Islet precursor cell (in vitro differentiated cells): ENCODE results near the gene CDH5.

ENCODE experiments used
- DNase-seq: peaks from one replicate; pipeline ENCODE4 v3.0.0-alpha.2; 2018

CDH5 gene

DNA sequence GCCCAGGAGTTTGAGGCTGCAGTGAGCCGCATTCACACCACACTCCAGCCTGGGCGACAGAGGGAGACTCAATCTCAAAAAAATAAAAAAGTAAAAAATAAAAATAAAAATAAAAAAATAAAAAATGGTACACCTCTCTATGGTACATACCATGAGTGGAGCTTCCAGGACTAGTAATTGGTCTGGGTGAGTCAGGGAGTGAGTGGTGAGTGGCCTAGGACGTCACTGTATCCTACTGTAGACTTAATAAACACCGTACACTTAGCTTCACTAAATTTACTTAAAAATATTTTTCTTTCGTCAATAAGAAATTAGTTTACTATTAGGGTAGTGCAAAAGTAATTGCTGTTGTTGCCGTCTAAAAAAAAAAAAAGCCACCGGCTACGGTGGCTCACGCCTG is 9.0 kb downstream of the CDH5 start:
- no peak for DNase-seq

DNA sequence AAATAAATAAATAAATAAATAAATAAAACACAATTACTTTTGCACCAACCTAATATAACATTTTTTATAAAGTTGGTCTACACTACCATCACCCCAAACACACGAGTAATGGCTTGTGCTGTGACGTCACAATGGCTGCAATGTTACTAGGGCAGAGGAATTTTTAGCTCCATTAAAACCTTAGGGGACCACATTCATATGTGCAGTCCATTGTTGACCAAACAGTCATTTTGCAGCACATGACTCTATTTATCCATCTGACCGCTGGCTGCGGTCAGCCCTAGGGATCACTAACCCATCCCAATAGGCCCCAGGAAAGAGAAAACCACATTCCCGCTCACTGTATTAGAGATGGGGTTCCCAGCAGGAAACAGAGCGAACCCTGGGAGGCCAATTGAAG is 9.6 kb downstream of the CDH5 start:
- DNase-seq, result no peak

DNA sequence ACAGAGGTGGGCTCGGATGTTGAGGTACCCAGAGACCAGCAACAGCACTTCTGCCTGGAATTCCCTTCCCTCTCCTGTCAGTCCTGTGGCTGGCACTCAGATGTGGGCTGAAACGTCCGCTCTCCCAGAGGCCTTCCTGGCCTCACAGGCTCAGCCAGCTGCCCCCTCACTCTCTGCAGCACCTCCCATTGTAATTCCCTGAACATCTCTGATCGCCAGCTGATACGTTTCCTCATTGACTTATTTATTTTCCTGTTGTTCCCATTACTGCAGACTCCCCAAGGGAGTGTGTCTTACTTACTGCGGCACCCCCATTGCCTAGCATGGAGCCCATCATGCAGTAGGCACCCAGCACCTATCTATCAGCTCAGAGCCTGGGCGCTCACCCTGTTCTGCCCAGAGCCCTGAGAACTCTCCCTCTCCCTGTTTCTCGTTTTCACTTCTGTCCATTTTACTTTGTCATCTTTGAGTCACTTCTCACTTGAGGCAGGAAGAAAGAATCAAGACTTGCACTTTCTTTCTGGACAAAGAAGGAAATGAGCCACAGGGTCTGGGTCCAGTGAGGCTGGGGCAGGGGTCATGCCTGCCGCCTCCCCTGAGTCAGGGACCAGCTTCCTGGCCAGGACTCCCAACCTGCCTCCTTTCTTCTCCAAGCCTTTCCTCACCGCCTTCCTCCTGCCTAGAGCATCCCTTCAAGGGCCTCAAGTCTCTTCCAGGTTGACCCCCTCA is 10.2 kb downstream of the CDH5 start:
- no peak for DNase-seq

DNA sequence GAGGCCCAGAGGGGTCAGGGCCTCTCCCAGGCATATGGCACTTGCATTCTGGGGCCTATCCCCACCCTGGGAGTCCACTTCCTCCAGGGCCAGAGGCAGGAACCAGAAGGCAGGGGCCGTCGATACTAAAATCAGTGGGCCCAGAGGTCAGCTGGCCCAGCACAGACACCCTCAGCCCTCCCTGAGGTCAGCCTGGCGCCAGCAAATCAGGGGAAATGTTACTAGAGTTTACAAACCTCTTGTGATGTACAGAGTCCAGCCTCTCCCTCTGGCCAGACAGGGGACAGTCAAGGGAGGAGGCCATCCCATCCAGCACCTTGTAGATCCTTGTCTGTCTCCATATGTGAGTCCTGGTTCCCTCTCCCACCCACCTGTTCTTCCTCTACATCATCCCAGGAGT is 10.8 kb downstream of the CDH5 start:
- no peak for DNase-seq

DNA sequence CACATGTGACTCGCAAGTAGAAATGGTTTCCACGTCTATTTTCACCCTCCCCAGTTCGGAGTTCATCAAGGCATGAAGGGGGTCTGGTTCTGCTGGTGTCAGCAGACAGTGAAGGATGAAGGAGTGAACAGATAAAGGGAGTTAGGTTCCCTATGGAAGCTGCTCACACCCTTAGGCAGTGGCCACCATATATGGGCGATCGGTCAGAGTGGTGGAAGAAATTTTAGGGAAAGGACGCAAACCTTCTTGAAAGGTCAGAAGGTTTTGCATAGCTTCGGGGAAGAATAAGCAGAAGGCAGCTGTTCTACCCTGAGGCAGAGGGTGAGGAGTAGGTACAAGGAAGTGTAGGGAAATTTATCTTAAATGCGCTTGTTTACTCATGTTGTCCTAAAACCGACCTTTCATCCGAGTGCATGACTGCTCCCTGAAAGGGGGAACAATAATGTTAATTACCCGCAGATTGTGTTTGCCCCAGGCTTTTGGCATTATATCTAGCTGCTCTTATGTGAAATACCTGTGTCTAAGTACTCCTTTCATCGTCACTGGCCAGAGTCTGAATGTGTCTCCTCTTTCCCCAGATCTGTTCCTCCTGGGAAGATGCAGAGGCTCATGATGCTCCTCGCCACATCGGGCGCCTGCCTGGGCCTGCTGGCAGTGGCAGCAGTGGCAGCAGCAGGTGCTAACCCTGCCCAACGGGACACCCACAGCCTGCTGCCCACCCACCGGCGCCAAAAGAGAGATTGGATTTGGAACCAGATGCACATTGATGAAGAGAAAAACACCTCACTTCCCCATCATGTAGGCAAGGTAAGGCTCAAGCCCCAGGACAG is 12.5 kb downstream of the CDH5 start:
- peak; percentile 80 for DNase-seq

DNA sequence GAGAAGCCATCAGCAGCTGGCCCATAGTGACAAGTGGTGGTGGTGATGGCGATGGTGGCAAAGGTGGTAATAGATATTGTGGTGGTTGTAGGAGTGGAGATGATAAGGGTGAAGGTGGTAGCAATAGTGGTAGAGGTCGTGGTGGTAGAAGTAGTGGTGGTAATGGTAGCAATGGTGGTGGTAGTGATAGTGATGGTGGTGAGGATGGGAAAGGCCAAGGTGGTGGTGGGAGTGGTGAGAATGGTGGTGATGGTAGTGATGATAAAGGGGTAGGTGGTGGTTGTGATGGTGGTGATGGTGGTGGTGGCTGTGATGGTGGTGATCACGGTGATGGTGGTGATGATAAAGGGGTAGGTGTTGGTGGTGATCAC is 13.1 kb downstream of the CDH5 start:
- no peak for DNase-seq

DNA sequence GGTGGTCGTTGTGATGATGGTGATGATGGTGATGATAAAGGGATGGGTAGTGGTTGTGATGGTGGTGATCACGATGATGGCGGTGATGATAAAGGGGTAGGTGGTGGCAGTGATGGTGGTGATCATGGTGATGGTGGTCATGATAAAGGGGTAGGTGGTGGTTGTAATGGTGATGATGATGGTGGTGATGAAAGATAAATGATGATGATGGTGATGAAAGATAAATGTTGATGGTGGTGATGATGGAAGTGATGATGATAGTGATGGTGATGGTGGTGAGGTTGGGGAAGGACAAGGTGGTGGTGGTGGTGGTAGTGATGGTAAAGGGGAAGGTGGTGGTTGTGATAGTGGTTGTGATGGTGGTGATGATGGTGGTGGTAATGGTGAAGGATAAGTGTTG is 13.9 kb downstream of the CDH5 start:
- DNase-seq, result no peak

DNA sequence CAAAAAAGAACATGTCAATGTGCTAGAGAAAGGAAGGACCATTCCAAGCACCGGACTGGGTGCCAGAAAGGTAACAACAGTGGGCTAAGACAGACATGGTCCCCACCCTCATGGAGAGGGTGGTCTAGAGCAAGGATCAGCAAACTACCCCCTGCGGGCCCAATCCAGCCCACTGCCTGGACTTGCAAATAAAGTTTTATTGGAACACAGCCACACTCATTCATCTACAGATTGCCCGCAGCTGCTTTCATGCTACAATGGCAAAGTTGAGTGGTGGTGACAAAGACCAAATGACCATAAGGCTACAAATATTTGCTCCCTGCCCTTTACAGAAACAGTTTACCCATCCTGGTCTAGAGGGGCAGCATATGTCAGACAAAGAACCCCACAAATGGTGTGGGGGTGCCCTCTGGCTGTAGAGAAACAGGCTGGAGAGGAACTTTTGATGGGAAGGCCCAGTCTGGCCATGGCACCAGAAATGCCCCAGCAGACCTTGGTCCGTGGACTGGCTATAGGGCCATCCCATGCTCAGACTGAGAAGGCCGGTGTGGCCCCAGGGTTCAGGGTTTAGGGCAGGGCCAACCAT is 15.2 kb downstream of the CDH5 start:
- DNase-seq, result no peak

DNA sequence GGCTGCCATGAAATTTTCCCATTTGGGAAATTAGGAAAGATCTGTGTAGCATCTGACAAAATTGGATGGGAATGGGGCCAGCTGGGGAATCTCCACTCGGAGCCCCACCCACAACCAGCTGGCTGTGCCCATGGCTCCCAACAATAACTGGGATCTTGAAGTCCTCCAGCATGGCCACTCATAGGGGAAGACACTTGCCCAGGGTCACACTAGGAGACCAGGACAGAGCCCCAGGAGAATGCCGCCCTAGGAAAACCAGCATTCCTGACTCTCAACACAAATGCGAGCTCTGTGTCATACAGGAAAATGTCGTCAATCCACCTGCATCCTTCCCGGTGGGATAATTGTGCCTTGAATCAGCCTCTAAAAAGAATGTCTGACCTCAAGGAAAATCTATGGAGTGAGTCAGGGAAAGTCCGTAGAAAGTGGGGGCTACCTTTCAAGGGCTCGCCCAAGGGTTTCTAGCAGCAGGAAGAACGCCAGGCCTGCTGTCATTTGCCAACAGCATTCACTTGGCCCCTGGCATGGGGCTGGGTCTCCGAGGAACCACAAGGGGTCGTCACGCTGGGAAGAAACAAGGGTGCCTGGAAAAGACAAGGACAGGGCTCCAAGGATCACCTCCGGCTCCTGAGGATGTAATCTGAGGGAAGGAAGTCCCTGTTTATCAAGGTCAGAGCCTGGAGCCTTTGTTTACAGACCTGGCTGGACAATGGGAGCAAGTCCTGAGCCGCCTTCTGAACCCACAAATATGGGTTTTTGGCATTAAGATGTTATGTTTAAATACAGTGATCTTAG is 15.9 kb downstream of the CDH5 start:
- peak; percentile 97 for DNase-seq

DNA sequence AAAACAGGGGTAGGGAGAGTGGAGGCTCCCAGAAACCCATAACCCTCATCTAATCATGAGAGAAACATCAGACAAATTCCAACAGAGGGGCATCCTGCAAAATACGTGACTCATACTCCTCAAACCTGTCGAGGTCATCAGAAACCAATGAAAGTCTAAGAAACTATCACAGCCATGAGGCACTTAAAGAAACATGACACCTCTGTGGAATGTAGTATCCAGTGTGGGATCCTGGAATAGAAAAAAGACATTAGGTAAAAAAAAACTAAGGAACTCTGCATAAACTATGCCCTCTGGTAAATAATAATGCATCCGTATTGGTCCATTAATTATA is 16.4 kb downstream of the CDH5 start:
- DNase-seq, result peak; percentile 82

DNA sequence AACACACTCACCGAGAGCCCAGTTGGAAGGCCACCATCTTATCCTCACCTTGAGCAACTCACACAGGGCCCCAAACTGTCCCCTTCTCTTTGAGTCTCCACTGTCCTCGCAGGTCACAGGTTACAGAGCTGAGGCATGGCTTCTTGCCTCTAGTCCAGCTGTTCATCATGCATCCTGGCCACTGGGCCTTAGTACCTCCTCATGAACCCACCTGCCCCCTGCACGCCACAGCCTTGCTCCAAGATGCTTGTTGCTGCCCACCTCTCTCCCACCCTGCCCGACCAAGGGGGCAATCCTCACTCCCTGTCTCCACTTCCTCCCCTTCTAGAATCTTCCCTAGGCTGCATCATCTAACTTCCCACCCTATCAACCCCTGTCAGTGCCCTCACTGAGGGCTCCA is 17.1 kb downstream of the CDH5 start:
- DNase-seq, result no peak

DNA sequence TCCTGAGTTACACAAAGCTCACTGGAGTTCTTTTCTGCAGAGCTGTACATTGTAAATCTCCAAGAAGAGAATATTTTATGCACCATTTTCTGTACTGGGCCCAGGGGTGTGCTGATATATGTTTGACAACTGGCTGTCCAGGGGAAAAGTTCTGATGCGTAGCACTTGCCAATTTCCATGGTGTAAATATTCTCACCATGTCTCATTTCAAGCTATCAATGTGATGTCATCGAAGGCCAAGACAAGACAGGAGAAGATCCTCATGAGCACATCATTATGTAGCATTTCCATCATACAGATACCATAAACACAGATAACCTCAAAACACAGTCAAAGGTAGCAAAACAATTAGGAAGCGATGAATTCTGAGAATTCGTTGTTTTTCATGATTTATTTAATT is 18.9 kb downstream of the CDH5 start:
- DNase-seq, result peak; percentile 6

DNA sequence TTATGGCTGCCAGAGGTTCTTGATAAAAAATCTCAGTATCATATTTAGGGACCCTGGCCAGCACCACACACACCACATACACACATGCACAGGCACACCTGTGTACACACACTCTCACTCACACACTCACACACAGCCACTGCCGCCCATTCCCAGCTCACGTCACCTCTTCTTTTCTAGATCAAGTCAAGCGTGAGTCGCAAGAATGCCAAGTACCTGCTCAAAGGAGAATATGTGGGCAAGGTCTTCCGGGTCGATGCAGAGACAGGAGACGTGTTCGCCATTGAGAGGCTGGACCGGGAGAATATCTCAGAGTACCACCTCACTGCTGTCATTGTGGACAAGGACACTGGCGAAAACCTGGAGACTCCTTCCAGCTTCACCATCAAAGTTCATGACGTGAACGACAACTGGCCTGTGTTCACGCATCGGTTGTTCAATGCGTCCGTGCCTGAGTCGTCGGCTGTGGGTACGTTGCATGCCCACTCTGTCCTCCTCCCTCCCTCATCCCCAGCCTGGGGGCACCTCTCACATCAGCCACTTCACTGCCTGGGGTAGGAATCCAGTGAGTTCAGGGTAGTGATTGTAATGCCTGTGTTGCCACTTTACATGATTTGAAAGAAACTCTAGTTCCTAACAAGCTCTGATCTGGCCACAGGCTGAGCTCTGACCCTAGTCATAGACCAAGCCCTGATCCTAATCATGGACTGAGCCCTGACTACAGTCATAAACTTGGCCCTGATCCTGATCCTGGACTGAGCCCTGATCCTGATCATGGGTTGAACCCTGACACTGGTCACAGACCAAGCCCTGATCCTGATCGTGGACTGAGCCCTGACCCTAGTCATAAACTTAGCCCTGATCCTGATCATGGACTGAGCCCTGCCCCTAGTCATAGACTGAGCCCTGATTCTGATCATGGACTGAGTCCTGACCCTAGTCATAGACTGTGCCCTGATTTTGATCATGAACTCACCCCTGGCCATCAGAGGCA is 20.4 kb downstream of the CDH5 start:
- peak; percentile 45 for DNase-seq

DNA sequence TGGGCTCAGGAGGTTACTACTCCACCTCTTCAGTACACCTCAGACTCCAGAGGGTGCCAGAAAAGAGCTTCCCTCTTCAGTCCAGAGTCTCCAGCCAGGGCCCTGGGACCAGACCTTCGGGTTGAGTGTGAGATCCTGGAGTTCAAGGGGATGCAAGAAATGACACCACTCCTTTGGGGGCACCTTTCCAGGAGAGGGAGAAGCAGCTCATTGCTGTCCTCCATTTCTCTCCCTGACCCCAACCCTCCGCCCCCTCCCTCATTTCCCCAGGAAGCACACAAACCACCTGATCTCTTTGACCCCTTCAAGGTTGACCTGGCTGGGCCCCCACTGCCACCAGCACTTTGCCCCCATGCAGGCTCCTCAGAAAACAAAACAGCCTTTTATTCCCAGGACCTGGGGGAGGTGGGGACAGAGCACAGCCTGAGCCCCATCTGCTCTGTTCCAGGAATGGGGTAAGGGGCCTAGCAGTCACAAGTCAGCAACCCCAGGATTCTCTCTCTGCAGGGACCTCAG is 21.4 kb downstream of the CDH5 start:
- peak; percentile 40 for DNase-seq

DNA sequence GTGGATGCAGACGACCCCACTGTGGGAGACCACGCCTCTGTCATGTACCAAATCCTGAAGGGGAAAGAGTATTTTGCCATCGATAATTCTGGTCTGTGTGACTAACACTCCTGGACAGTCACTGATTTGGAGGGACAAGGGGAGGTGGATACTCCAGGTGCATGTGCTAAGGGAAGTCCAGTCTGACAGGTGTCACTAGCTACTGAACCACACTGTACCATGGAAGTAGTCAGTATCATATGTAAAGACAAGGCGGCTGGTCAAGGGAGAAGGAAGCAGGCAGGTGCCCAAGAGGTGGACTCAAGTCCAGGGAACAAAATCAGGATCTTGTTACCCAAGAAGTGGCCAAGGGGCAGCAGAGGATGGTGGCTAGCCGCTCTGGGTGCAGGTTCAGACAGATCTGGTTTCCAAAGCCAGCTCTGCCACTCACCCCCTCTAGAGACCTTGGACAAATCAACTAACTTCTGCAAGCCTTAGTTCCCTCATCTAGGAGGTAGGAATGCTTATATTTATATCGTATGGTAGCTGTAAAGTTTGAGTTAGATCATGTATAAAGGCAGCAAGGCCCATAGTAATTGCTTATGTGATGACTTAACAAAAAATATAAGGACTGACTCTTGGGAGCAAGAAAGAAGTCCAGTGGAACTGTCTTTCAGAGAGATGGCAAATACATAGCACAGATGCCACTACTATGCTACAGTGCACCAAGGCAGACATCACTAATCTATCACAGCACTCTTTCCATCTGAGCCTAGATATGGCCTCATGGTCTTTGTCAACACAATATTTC is 22.1 kb downstream of the CDH5 start:
- DNase-seq, result peak; percentile 43

DNA sequence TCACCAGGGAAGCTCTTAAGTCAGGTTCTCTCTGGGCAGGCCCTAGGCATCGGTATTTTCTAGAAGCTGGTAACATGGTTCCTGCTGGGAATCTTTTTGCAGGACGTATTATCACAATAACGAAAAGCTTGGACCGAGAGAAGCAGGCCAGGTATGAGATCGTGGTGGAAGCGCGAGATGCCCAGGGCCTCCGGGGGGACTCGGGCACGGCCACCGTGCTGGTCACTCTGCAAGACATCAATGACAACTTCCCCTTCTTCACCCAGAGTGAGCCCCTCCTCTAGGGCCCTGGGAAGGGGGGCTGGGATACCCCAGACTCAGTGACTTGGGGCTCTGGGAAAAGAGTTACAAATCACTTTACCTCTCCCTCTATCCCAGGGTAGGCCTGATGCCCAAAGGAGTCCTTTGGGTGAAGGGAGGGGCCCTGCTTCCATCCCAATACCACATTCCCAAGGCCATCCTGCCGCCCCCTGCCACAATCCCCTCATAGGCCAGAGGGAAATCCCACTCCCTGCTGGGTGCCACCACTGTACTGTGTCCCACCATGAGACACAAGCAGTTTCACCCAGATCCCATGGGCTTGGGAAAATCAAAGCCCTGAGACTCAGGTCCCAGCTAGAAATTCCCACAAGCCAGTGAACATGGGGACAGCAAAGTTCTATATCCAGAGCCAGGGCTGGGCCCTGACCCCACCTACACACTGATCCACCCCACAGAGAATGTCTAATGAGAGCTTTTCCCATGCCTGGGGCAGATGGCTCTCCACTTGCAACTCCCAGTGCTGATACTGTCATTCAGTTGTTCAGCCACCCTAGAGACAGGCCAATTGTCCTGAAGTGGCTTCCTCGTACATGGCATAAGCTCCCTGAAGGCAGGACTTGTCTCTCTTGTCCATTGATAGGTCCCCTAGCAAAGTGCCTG is 23.0 kb downstream of the CDH5 start:
- peak; percentile 27 for DNase-seq

DNA sequence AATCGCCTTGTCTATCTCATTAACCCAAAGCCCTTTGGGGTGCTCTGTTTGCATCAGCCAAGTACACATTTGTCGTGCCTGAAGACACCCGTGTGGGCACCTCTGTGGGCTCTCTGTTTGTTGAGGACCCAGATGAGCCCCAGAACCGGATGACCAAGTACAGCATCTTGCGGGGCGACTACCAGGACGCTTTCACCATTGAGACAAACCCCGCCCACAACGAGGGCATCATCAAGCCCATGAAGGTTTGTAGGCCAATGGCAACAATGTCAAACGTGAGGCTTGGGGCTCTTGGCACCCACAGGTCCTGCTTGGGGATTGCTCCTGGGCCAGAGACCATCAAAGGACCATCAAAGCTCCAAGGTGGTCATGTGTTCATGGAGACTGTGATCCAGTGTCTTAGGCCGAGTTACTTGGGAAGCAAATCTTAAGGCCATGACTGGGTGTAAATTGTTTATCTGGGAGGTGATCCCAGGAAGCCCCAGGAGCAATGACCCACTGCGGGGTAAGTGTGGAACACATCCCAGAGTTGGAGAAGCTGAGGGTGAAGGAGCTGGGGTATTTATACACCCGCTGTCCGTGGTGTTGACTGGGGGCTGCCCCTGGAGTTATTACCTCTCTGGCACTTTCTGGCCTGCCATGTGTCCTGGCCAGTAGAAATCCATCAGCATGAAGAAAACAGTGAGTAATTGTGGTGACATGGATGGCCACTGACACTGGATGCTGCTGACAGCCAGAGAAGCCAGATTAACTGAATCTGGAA is 24.0 kb downstream of the CDH5 start:
- peak; percentile 42 for DNase-seq

DNA sequence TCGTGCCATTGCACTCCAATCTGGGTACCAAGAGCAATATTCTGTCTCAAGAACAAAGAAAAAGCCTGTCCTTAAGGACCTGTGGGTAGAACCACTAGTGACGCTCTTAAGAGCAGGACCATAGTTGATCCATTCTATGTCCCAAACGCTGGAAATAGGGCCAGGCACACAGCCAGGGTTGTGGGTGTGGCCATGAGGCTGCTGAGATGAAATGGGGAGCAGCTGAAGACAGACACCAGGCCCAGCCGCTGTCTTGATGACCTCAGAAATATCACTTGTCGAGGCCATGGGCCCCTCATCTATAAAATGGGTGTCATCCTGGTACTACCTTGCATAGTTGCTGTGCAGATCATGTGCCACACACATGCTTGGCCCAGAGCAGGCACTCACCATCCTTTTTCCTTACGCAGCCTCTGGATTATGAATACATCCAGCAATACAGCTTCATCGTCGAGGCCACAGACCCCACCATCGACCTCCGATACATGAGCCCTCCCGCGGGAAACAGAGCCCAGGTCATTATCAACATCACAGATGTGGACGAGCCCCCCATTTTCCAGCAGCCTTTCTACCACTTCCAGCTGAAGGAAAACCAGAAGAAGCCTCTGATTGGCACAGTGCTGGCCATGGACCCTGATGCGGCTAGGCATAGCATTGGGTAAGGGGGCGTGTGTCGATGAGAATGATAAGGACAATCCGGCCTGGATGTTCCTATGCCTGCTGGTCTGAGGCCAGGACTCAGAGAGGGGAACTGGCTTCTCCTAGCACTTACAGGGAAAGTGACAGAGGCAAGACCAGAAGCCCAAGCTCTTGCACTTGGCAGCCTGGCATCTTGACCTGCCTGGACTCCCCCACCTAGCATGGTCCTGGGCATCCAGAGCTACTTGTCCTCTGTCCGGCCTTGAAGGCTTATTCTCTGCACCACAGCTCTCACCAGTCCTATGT is 25.5 kb downstream of the CDH5 start:
- peak; percentile 42 for DNase-seq
